ENCODE data around the gene PBX4.

GRCh38 chr19:19524053-19524452, 94.4 kb downstream of the PBX4 start:
- TF ChIP-seq EZH2 (IDR thresholded peaks at IDR 0.05; ENCODE audit: borderline replicate concordance, low read length) (no peak), CTCF (conservative IDR thresholded peaks at IDR 0.05 in 1 of 2, IDR thresholded peaks at IDR 0.05 in 1 of 2; ENCODE audit: extremely low read depth in 1 of 2, insufficient read depth in 1 of 2, low read depth in 1 of 2, low read length in 2 of 2) (no peak)

Data from mammary epithelial cell (primary cell).